Activated T-helper 1 cell treated with Interleukin-2 at 50 U/mL for 16 hours (primary cell): ENCODE measurements around the gene ZNF414.

Experiments
- DNase-seq: peaks from one replicate; pipeline ENCODE4 v3.0.0-alpha.2; 2020; ENCODE audit warnings: low read depth

ZNF414 gene

DNA sequence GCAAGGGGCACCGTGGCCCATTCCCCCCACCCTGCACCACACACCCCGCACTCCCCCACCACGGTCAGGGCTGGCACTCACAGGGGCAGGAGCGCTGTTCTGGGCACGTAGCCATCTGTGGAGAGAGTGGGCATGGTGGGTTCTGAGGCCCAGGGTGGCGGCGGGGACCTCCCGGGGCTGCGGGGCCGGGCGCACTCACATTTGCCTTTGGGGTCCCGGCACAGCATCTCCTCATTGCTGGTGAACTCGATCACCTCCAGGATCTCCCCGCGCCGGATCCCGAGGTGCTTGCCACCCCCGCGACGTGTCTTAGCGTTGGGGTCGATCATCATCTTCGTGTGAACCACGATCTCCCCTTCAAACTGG, 23.6 kb downstream of the ZNF414 start:
- DNase-seq: no peak

DNA sequence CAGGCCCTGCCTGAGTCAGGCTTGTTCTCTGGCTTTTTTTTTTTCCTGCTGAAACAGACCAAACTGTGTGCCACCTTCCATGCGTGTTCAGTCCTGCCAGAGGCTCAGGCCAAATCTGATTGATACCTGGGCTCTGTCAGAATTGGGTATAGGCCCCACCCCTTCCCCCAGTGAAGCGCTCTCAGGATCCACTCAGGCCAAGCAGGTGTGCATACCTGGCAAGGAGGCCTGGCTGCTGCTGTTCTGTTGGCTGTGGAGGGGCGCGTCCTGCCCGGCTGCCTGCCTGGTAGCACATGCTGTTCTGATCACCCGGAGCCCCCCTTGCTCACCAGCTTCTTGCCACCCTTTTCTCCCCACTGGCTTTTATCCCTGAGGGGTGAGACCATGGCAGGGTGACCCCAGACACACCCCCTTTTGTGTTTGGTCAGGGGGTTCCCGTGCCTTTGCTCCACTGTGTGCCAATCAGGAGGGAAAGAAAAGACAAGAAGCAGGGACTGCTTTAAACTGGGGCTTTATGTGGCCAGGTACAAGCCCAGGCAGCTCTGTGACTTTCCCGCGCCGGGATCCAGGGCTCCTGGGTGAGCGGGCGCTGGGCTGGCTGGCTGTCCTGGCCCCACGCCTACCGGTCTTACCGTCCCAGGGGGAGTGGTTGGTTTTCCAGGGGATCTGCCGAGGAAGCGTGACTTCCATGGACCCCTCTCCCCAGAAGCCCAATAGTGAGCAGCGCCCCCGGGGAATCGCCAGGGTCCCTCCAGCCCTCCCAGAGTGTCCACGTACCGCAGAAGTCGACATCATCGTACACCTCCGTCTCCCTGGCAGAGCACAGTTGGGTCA, 24.2 kb downstream of the ZNF414 start:
- DNase-seq: no peak

DNA sequence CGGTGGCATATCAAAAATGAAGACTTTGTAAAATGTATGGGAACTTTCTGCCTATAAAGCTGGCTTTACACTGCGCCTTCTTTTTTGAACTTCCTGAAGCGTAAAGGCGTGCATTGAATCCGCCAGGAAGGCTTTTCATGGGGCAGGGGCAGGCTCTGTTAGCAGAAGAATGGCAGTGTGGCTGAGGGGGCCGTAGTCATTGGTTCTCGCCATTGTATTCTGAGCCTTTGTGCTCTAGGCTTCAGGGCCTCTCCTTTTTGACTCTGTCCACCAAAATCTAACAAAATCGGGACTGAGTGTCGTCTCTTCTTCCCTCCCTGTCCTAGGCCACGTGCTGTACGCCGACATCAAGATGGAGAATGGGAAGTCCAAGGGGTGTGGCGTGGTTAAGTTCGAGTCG, 25.6 kb downstream of the ZNF414 start:
- DNase-seq: no peak

GRCh38 chr19:8487137-8487851, 26.7 kb downstream of the ZNF414 start:
- peak; percentile 49 for DNase-seq

GRCh38 chr19:8486661-8487136, 27.3 kb downstream of the ZNF414 start:
- no peak for DNase-seq

GRCh38 chr19:8485561-8486371, 28.2 kb downstream of the ZNF414 start:
- no peak for DNase-seq

DNA sequence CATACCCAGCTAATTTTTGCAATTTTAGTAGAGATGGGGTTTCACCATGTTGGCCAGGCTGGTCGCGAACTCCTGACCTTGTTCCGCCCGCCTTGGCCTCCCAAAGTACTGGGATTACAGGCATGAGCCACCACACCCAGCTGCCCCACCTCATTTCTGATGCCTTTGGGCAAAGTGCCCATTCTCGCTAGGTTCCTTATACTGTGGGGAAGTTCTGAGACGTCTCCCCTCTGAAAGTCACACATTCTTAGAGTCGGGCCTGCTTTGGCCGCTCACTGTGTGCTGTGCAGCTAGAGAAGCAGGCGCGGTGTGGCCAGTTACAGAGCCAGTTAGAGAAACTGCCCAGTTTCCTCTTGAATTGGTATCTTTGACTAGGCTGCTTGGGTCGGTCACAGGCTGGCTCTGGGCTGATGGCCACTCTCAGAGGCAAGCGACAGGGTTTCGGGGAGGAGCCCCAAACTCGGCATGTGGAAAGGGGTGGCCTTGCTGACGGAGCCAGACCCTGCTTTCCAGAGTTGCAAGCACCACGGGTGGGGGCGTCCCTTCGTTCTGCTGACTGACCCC, 29.6 kb downstream of the ZNF414 start:
- no peak for DNase-seq

DNA sequence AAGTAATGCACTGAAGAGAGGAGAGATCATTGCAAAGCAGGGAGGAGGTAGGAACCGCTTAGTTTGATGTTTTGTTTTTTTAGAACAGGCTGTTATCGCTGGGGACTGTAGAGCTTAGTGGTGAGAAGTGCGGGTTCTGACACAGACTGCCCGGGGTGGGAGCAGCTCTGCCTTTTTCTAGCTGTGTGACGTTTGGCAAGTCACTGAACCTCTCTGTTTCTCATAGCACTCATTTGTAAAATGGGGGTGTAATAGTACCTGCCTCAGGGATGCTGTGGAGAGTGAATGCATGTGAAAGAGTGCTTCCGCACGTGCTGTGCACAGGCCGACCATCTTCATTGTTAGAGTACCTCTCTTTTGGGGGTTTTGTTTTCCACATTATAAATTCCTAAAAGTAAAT, 30.8 kb downstream of the ZNF414 start:
- DNase-seq: no peak

DNA sequence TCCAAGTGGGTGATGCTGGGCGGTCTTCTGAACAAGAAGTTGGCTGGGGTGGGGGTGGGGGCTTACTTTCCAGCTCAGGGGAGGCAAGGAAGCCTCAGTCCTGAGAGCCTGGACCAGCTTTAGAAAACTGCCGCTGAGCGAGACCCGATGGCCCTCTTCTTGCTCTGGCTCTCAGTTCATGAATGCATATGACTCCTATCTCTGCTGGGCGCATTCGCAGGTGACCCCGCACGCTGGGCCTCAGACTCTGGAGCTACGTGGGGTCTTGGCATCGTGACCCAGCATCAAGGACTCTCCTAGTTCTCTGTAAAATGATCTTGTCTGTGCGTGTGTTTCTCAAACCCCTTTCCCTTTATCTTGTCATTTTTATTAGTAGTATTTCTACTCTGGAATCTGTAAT, 31.3 kb downstream of the ZNF414 start:
- no peak for DNase-seq

GRCh38 chr19:8481616-8482015, 32.4 kb downstream of the ZNF414 start:
- DNase-seq: no peak

- no peak for DNase-seq
Observed at GRCh38 chr19:8481201-8481600, 32.8 kb downstream of the ZNF414 start.

DNA sequence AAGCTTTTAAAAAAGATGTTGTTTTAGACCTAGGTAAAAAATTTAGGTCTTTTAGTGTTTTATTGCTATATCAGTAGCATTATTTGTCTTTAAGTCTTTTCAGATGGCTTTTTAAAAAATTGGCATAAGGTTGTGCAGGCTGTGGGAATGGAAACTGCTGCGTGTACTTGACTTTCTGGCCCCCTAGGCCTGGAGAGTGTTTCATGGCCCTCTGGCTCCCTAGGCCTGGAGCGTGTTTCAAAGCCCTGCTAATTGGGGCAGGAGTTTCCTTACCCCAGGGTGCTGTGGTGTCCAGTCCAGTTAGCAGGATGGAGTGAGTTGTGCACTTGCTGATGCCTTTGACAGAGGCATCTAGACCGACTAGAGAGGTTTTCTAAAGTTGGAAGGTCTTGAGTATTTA, 35.4 kb downstream of the ZNF414 start:
- no peak for DNase-seq

DNA sequence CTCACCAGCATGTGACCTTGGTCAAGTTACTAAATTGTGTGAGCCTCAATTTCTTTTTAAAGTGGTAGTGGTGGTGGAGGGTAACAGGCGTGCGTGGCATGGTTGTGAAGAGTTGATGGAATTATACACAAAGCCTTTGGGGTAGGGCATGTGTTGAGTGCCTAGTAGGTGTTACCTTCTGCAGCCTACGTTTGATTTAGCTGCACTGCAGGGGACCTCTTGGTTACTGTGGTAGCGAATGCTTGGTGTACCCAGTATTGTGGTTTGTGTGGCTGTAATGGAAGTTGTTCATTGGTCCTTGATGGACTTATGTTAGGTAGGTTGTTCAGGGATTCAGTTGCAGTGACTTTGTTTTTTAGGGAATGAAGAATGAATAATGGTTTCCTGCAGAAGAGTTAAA, 36.1 kb downstream of the ZNF414 start:
- DNase-seq: no peak

GRCh38 chr19:8476524-8476923, 37.4 kb downstream of the ZNF414 start:
- no peak for DNase-seq

GRCh38 chr19:8475005-8475404, 39.0 kb downstream of the ZNF414 start:
- DNase-seq: no peak

DNA sequence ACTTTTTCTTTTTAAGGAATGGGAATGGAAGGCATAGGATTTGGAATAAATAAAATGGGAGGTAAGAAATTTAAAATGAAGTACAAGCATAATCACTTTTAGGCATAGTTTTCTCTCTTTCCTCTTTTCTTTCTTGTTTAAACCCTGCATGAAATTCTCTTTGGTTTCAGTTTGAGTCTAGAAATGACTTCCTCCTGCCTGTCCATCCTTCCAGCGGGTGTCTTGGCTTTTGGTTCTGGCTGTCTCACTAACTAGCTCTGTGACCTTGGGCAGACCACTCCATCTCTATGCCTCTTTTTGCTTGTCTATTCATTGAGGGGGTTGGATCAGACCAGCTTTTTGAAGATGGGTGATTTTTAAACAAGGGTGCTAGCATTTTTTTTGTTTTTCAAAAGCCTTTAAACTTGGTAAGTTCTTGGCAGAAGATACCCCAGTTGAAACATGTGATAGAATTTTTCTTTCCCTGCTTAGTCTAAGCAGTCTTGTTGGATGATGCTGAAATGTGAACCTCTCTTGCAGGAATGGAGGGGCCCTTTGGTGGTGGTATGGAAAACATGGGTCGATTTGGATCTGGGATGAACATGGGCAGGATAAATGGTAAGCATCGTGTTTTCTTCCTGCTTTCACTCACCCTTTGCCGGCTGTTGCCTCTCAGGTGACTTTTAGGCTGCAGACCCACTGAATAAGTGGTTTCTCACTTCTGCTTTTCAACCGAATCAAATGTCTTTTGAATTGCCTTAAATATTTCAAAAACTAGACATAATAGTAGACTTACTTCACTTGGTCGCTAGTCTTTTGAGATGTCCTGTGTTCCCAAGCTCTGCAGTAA, 40.1 kb downstream of the ZNF414 start:
- no peak for DNase-seq

GRCh38 chr19:8469613-8470368, 44.2 kb downstream of the ZNF414 start:
- DNase-seq: no peak

- DNase-seq: no peak
Observed at GRCh38 chr19:8468761-8469373, 45.1 kb downstream of the ZNF414 start.

DNA sequence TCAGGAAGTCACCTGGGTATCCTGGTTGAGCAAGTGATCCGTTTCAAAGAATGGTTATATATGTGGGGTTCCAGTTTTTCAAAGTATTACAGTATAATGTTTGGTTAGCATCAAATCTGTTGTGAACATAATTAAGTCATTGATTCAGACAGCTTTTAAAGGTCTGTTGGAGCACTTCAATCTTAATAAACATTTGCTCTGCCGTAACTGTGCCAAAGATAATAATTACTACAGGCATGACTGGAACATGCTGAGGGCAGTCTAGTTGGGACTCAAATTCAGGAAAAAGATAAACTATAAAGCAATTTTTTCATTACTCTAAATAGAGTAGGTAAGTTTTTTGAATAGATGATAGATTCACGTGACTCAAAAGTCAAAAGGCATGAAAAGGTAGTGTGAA, 45.8 kb downstream of the ZNF414 start:
- no peak for DNase-seq

GRCh38 chr19:8466018-8466417, 47.9 kb downstream of the ZNF414 start:
- DNase-seq: no peak
